Heart left ventricle (tissue), 16 donors: ENCODE measurements around the gene PDZD8. TPM values are rescaled to one million over a fixed set of nuclear protein-coding genes. Genes with fewer than 3 reads are reported as not detected.

Experiments used
- ATAC-seq, 4 donors: fragments of 200-7000 bp; cut with Tn5 transposase; one replicate each; pipeline ENCODE4 v1.9.1; 2020 to 2022; ENCODE audit warnings: moderate library complexity in 4 of 4, mild to moderate bottlenecking in 3 of 4, moderate number of reproducible peaks in 1 of 4
- DNase-seq, 5 donors: peaks; one replicate each; pipeline ENCODE4 v3.0.0-alpha.2; 2020
- H3K27ac ChIP-seq, 12 donors: fragments of 200-600 bp; sonication (generic) in 4 of 12; one replicate each; pipeline versions ENCODE4 v1.5.0 to v1.8.0; 2016 to 2022; ENCODE audit warnings: mild to moderate bottlenecking in 2 of 12
- H3K27me3 ChIP-seq, 9 donors: fragments of 200-600 bp; sonication (generic) in 2 of 9; one replicate each; pipeline versions ENCODE4 v1.5.1 to v1.8.0; 2016 to 2022; ENCODE audit warnings: mild to moderate bottlenecking in 3 of 9
- H3K36me3 ChIP-seq, 9 donors: fragments of 200-600 bp; sonication (generic) in 2 of 9; one replicate each; pipeline versions ENCODE4 v1.5.0 to v1.8.0; 2018 to 2022; ENCODE audit warnings: mild to moderate bottlenecking in 2 of 9
- H3K4me1 ChIP-seq, 12 donors: fragments of 200-600 bp; sonication (generic) in 4 of 12; one replicate each; pipeline versions ENCODE4 v1.5.0 to v1.8.0; 2016 to 2022; ENCODE audit warnings: mild to moderate bottlenecking in 3 of 12
- H3K4me3 ChIP-seq, 12 donors: fragments of 200-600 bp; sonication (generic) in 4 of 12; one replicate each; pipeline versions ENCODE4 v1.5.0 to v1.8.0; 2017 to 2022; ENCODE audit warnings: mild to moderate bottlenecking in 9 of 12, moderate library complexity in 4 of 12
- H3K9me3 ChIP-seq, 12 donors: fragments of 200-600 bp; sonication (generic) in 4 of 12; one replicate each; pipeline versions ENCODE4 v1.5.0 to v1.8.0; 2016 to 2022; ENCODE audit warnings: mild to moderate bottlenecking in 1 of 12
- POLR2A ChIP-seq, 2 donors: fragments of 450-650 bp; IDR thresholded peaks; one replicate each; pipeline ENCODE4 v1.6.1; 2017; ENCODE audit warnings: antibody characterized with exemption in 2 of 2, mild to moderate bottlenecking in 2 of 2, moderate library complexity in 2 of 2
- WGBS, 4 donors: extraction: QIAGEN DNeasy Blood & Tissue Kit in 2 of 4; methylation state at CpG; one replicate each; pipeline versions ENCODE4 v1.1.5 to v1.1.7; 2013 to 2018; 5-methylcytosine and 5-hydroxymethylcytosine counted together
- intact Hi-C, 10 donors: fragments of 100-400 bp; cut with DNase I; formaldehyde crosslinking; loops; one replicate each; pipeline versions ENCODE4 v1.11.1 to v1.14.2; 2022
- polyA plus RNA-seq, 2 donors: library from polyadenylated mRNA; stranded (reverse); fragments of 200-250 nt; gene quantifications; one replicate each; pipeline ENCODE4 v1.2.3, GENCODE V29; 2013
- total RNA-seq, 9 donors: library from RNA; depleted of rRNA in 2 of 9; stranded (reverse); fragments of >200 nt in 2 of 9; fragmentation: NEBNext Ultra II Directional in 3 of 9; extraction: Animal tissue kit (Norgen Biotek cat#: 25700) in 3 of 9; gene quantifications; one replicate each; pipeline versions ENCODE4 v1.1.0 to v1.2.4, GENCODE V29; 2016 to 2023
- TF ChIP-seq, protein P1 (sequence below), 12 donors: fragments of 200-600 bp; sonication (generic) in 4 of 12; IDR thresholded peaks; one replicate each; pipeline versions ENCODE4 v1.5.0 to v1.8.0; 2018 to 2022; ENCODE audit warnings: antibody characterized with exemption in 12 of 12, mild to moderate bottlenecking in 5 of 12
- donor health status: ischemic (EF 13 %, LVEDD 7.1; RV severe dilation, severe dysfunction).
- donor health status: healthy with polysubstance abuse.
- donor health status: DM: no; HTN: yes; CAD: no.
- donor health status: DM: no; HTN: no; CAD: no.
- donor health status: ischemic (EF 25% LVEDD 6.9; RV normal size, moderate dysfunction).
- donor health status: ischemic (EF 25% LVEDD 5.7; RV mildly dilated, moderate dysfunction).
- donor health status: healthy.
- donor health status: DM: yes; HTN: yes; CAD: no.
- donor health status: ischemic (EF 35%, LVEDD 5.7; RV mildly dilated, moderate dysfunction).
- donor health status: nonischemic (EF 11% LVEDD 7.7; RV severe dilation, severe dysfunction).
- donor health status: DM: yes; HTN: yes; CAD: no.
- donor health status: PGD.
- donor health status: ischemic (EF 29% LVEDD 5.4; RV normal size, mild dysfunction).
- donor health status: nonischemic (EF 23%, LVEDD 6.1; RV moderate dilation, normal function).

The PDZD8 gene
- total and polyA plus RNA-seq, 11 donors = 2.0 to 37.2 (median 24.1) TPM

DNA sequence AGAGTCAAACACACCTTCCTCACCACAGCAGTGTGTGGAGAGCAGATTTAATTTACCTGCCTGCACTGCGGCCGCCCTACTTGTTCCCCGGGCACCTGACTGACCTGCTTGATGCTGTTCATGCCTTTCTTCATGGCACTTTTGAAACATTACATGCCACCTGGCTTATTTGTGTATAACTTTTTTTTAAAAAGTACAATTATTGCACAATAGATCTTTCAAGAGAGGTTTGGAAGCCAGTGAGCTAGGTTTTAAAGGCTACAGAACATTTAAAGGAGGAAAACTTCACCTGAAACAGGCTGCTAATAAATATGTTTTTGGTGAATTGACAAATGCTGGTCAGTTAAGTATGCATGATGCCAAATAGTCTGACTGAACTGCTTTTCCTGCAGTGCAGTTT is 101.3 kb downstream of the PDZD8 start:
- WGBS, 4 donors = 94 to 100% (median 97%) methylated on average over 3 of the region's 3 CpGs
- TF ChIP-seq, protein P1, sequence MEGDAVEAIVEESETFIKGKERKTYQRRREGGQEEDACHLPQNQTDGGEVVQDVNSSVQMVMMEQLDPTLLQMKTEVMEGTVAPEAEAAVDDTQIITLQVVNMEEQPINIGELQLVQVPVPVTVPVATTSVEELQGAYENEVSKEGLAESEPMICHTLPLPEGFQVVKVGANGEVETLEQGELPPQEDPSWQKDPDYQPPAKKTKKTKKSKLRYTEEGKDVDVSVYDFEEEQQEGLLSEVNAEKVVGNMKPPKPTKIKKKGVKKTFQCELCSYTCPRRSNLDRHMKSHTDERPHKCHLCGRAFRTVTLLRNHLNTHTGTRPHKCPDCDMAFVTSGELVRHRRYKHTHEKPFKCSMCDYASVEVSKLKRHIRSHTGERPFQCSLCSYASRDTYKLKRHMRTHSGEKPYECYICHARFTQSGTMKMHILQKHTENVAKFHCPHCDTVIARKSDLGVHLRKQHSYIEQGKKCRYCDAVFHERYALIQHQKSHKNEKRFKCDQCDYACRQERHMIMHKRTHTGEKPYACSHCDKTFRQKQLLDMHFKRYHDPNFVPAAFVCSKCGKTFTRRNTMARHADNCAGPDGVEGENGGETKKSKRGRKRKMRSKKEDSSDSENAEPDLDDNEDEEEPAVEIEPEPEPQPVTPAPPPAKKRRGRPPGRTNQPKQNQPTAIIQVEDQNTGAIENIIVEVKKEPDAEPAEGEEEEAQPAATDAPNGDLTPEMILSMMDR (IDR thresholded peaks at IDR 0.05) = no peak
- no peak for TF ChIP-seq POLR2A (IDR thresholded peaks at IDR 0.05)
- Histone ChIP-seq H3K9me3 (no peaks in the 10 kb centered on the region), H3K27ac (no peak overlapping the region), H3K4me1 (peaks cover 0 to under 1% (median 0%) of the 10 kb centered on the region in 12 donors), H3K27me3 (no peaks in the 10 kb centered on the region), H3K36me3 (no peaks in the 10 kb centered on the region), H3K4me3 (no peak overlapping the region)
- ATAC-seq (no peak), DNase-seq (no peak)
- intact Hi-C loops = no loop called here

- no peaks in the 10 kb centered on the region for H3K9me3 ChIP-seq
- H3K27me3 ChIP-seq = no peaks in the 10 kb centered on the region
- no peak for DNase-seq
- no peaks in the 10 kb centered on the region for H3K4me1 ChIP-seq
- no peaks in the 10 kb centered on the region for H3K36me3 ChIP-seq
- intact Hi-C loops = no loop called here
- H3K27ac ChIP-seq = no peak overlapping the region
- H3K4me3 ChIP-seq = no peak overlapping the region
- WGBS, 4 donors = 55 to 59% (median 58%) methylated on average over 10 to 13 of the region's 13 CpGs
- TF ChIP-seq, protein P1 (IDR thresholded peaks at IDR 0.05) = no peak
- no peak for TF ChIP-seq POLR2A (IDR thresholded peaks at IDR 0.05)
- peak in 1 of 4 donors; percentile 15 for ATAC-seq
Measured at GRCh38 chr10:117272195-117273076, 102.8 kb downstream of the PDZD8 start.

DNA sequence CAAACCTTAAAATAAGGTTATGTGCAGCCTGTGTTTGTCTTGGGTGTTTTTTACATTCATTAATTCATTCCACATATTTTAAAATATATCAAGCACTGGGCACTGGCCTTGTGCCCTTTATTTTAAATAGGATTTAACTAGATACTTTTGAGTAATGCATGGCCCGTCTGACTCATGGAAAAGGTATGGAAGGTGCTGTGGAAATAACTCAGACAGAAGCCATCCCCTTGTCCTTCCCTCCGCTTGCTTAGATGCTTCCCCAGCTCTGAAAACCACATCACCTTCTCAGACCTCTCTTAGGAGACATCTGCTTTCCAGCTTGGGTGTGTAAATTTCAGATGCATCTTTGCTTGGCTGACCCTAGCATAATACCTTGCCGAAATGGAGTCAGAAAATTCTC is 103.8 kb downstream of the PDZD8 start:
- Histone ChIP-seq H3K4me1 (no peaks in the 10 kb centered on the region), H3K9me3 (no peaks in the 10 kb centered on the region), H3K27me3 (no peaks in the 10 kb centered on the region), H3K36me3 (no peaks in the 10 kb centered on the region), H3K27ac (no peak overlapping the region), H3K4me3 (no peak overlapping the region)
- intact Hi-C loops = no loop called here
- DNase-seq (no peak), ATAC-seq (no peak)
- no peak for TF ChIP-seq POLR2A (IDR thresholded peaks at IDR 0.05)
- TF ChIP-seq, protein P1 (IDR thresholded peaks at IDR 0.05) = no peak
- WGBS, 4 donors = 87 to 92% (median 91%) methylated on average over 3 of the region's 3 CpGs

GRCh38 chr10:117268907-117269306 is 106.3 kb downstream of the PDZD8 start:
- ATAC-seq (no peak), DNase-seq (no peak)
- intact Hi-C loops = no loop called here
- Histone ChIP-seq H3K27ac (no peak overlapping the region), H3K4me1 (no peaks in the 10 kb centered on the region), H3K4me3 (no peak overlapping the region), H3K9me3 (no peaks in the 10 kb centered on the region), H3K27me3 (peaks cover 0 to 7% (median 0%) of the 10 kb centered on the region in 9 donors), H3K36me3 (no peaks in the 10 kb centered on the region)
- 91 to 98% (median 96%) methylated on average over 2 of the region's 2 CpGs for WGBS, 4 donors
- TF ChIP-seq POLR2A (IDR thresholded peaks at IDR 0.05) = no peak
- TF ChIP-seq, protein P1 (IDR thresholded peaks at IDR 0.05) = no peak
